ENCODE results near the gene ARCN1. TPM values are rescaled to one million over a fixed set of nuclear protein-coding genes. Genes with fewer than 3 reads are reported as not detected.

ARCN1 gene
- total RNA-seq, 1 experiment from 2014 or later = 330 TPM

- CTCF ChIA-PET = interaction anchor here (0.6 to 0.7 kb wide), 3 partner anchors 26 to 877 kb away, joined by 3 to 4 read pairs (median 4); partner anchors contain the start of gene PHLDB1
- POLR2A ChIA-PET = interaction anchor here (0.6 to 0.9 kb wide), 2 partner anchors 15 to 16 kb away, joined by 4 to 6 read pairs; no protein-coding TSS in a partner anchor
- intact Hi-C loops (cut with micrococcal nuclease; ENCODE audit: unreplicated experiment) = no loop called here
Observed at GRCh38 chr11:118632577-118633318, 60.5 kb downstream of the ARCN1 start.

GRCh38 chr11:118633319-118633690 is 61.1 kb downstream of the ARCN1 start:
- H3K36me3 ChIP-seq (ENCODE audit: control insufficient read depth, insufficient read depth, low read length) = no peaks in the 10 kb centered on the region
- no peak overlapping the region for H3K4me3 ChIP-seq (ENCODE audit: low read depth, low read length)
- intact Hi-C loops (cut with micrococcal nuclease; ENCODE audit: unreplicated experiment) = no loop called here
- Mint-ChIP-seq H3K27me3 (ENCODE audit: insufficient read depth, unreplicated experiment) (no peaks in the 10 kb centered on the region), H3K36me3 (ENCODE audit: insufficient read depth, unreplicated experiment) (peaks cover 16% of the 10 kb centered on the region), H3K4me1 (ENCODE audit: low read depth, unreplicated experiment) (peaks cover 13% of the 10 kb centered on the region), H3K9me3 (ENCODE audit: unreplicated experiment) (no peaks in the 10 kb centered on the region), H3K4me3 (ENCODE audit: unreplicated experiment) (no peak overlapping the region), H3K27ac (ENCODE audit: unreplicated experiment) (no peak overlapping the region)
- BruUV-seq (replicated peaks) = no TSS peak
- ChIA-PET CTCF (interaction anchor here (0.6 to 0.7 kb wide), 2 partner anchors 26 to 876 kb away, joined by 4 read pairs; partner anchors contain the start of gene PHLDB1), POLR2A (interaction anchor here (0.6 kb wide), 1 partner anchor 17 kb away, joined by 4 read pairs; no protein-coding TSS in a partner anchor)
- no peaks in the 10 kb centered on the region for H3K9me3 ChIP-seq
- TF ChIP-seq CTCF (IDR thresholded peaks at IDR 0.05; ENCODE audit: insufficient read depth in 1 of 2, low read depth in 1 of 2, low read length in 1 of 2, severe bottlenecking in 1 of 2, unreplicated experiment in 1 of 2) = no peak
- H3K27me3 ChIP-seq (replicated peaks; ENCODE audit: control insufficient read depth, insufficient read depth, low read length) = no peaks in the 10 kb centered on the region
- no peak for DNase-seq
- H3K4me1 ChIP-seq = 0 out of 2 replicates have a peak, but pooled peaks cover 3% of the 10 kb centered on the region

More at GRCh38 chr11:118632577-118633318, 60.5 kb downstream of the ARCN1 start:
- Histone ChIP-seq H3K4me1 (0 out of 2 replicates have a peak, but pooled peaks cover 3% of the 10 kb centered on the region), H3K4me3 (ENCODE audit: low read depth, low read length) (no peak overlapping the region), H3K9me3 (no peaks in the 10 kb centered on the region), H3K27me3 (replicated peaks; ENCODE audit: control insufficient read depth, insufficient read depth, low read length) (no peaks in the 10 kb centered on the region), H3K36me3 (ENCODE audit: control insufficient read depth, insufficient read depth, low read length) (no peaks in the 10 kb centered on the region)
- H3K27ac Mint-ChIP-seq (ENCODE audit: unreplicated experiment) = no peak overlapping the region
- no peaks in the 10 kb centered on the region for H3K27me3 Mint-ChIP-seq (ENCODE audit: insufficient read depth, unreplicated experiment)
- no peak overlapping the region for H3K4me3 Mint-ChIP-seq (ENCODE audit: unreplicated experiment)
- H3K4me1 Mint-ChIP-seq (ENCODE audit: low read depth, unreplicated experiment) = peaks cover 13% of the 10 kb centered on the region
- H3K36me3 Mint-ChIP-seq (ENCODE audit: insufficient read depth, unreplicated experiment) = peaks cover 20% of the 10 kb centered on the region
- no peak for DNase-seq
- no TSS peak for BruUV-seq (replicated peaks)
- no peak for TF ChIP-seq CTCF (IDR thresholded peaks at IDR 0.05; ENCODE audit: insufficient read depth in 1 of 2, low read depth in 1 of 2, low read length in 1 of 2, severe bottlenecking in 1 of 2, unreplicated experiment in 1 of 2)
- H3K9me3 Mint-ChIP-seq (ENCODE audit: unreplicated experiment) = no peaks in the 10 kb centered on the region

- DNase-seq = no peak
- Histone ChIP-seq H3K27me3 (replicated peaks; ENCODE audit: control insufficient read depth, insufficient read depth, low read length) (no peaks in the 10 kb centered on the region), H3K4me1 (0 out of 2 replicates have a peak, but pooled peaks cover 3% of the 10 kb centered on the region), H3K4me3 (ENCODE audit: low read depth, low read length) (no peak overlapping the region), H3K9me3 (no peaks in the 10 kb centered on the region), H3K36me3 (ENCODE audit: control insufficient read depth, insufficient read depth, low read length) (no peaks in the 10 kb centered on the region)
- no TSS peak for BruUV-seq (replicated peaks)
- ChIA-PET CTCF (interaction anchor here (0.9 to 4.0 kb wide), 3 partner anchors 13 to 218 kb away, joined by 3 to 19 read pairs (median 10); no protein-coding TSS in a partner anchor), POLR2A (interaction anchor here (1.3 kb wide), 1 partner anchor 13 kb away, joined by 5 read pairs; no protein-coding TSS in a partner anchor)
- Mint-ChIP-seq H3K9me3 (ENCODE audit: unreplicated experiment) (no peaks in the 10 kb centered on the region), H3K27ac (ENCODE audit: unreplicated experiment) (no peak overlapping the region), H3K36me3 (ENCODE audit: insufficient read depth, unreplicated experiment) (peaks cover 10% of the 10 kb centered on the region), H3K4me3 (ENCODE audit: unreplicated experiment) (no peak overlapping the region), H3K27me3 (ENCODE audit: insufficient read depth, unreplicated experiment) (no peaks in the 10 kb centered on the region), H3K4me1 (ENCODE audit: low read depth, unreplicated experiment) (peaks cover 13% of the 10 kb centered on the region)
- intact Hi-C loops (cut with micrococcal nuclease; ENCODE audit: unreplicated experiment) = no loop called here
- TF ChIP-seq CTCF (IDR thresholded peaks at IDR 0.05; ENCODE audit: insufficient read depth in 1 of 2, low read depth in 1 of 2, low read length in 1 of 2, severe bottlenecking in 1 of 2, unreplicated experiment in 1 of 2) = no peak
Observed at GRCh38 chr11:118633979-118634378, 61.8 kb downstream of the ARCN1 start.

Data from Caco-2 (cell line).